Liver (tissue), 9 donors: ENCODE results near the gene PGC. TPM values are rescaled to one million over a fixed set of nuclear protein-coding genes. Genes with fewer than 3 reads are reported as not detected.

Source experiments
- DNase-seq: peaks from one replicate; pipeline ENCODE4 v3.0.0-alpha.2; 2017; ENCODE audit warnings: low spot score
- H3K27ac ChIP-seq, 2 donors: one replicate each; pipeline ENCODE4 v1.7.0; 2013; ENCODE audit warnings: inconsistent platforms in 2 of 2, low read length in 2 of 2, control low read depth in 1 of 2, low read depth in 1 of 2, mild to moderate bottlenecking in 1 of 2
- H3K27me3 ChIP-seq, 4 donors: one replicate each; pipeline versions ENCODE4 v1.6.1 to v1.7.0; 2013; ENCODE audit warnings: low read length in 3 of 4, inconsistent platforms in 1 of 4, mild to moderate bottlenecking in 1 of 4, moderate library complexity in 1 of 4; ENCODE audit not compliant: control insufficient read depth in 4 of 4, insufficient read depth in 4 of 4
- H3K36me3 ChIP-seq, 4 donors: one replicate each; pipeline versions ENCODE4 v1.6.1 to v1.7.0; 2013; ENCODE audit warnings: low read length in 3 of 4, mild to moderate bottlenecking in 3 of 4, low read depth in 1 of 4, moderate library complexity in 1 of 4; ENCODE audit not compliant: control insufficient read depth in 4 of 4, insufficient read depth in 3 of 4
- H3K4me1 ChIP-seq, 4 donors: one replicate each; pipeline versions ENCODE4 v1.6.1 to v1.7.0; 2013; ENCODE audit warnings: low read length in 3 of 4, mild to moderate bottlenecking in 3 of 4, moderate library complexity in 1 of 4; ENCODE audit not compliant: control insufficient read depth in 4 of 4, insufficient read depth in 4 of 4
- H3K4me3 ChIP-seq, 3 donors: one replicate each; pipeline versions ENCODE4 v1.6.1 to v1.7.0; 2013; ENCODE audit warnings: low read length in 3 of 3, control low read depth in 1 of 3, low read depth in 1 of 3, mild to moderate bottlenecking in 1 of 3
- H3K9ac ChIP-seq, 2 donors: one replicate each; pipeline ENCODE4 v1.7.0; 2013; ENCODE audit warnings: low read length in 2 of 2, mild to moderate bottlenecking in 2 of 2, moderate library complexity in 2 of 2, control low read depth in 1 of 2, low read depth in 1 of 2
- H3K9me3 ChIP-seq, 4 donors: one replicate each; pipeline versions ENCODE4 v1.6.1 to v1.7.0; 2013; ENCODE audit warnings: low read length in 3 of 4; ENCODE audit not compliant: control insufficient read depth in 4 of 4
- GABPA ChIP-seq, 2 donors: IDR thresholded peaks in 1 of 2; conservative IDR thresholded peaks in 1 of 2; 2 replicates each; pipeline ENCODE4 v1.6.1; 2016; ENCODE audit warnings: antibody characterized with exemption in 2 of 2, mild to moderate bottlenecking in 1 of 2, moderate library complexity in 1 of 2
- JUND ChIP-seq, 2 donors: IDR thresholded peaks; 2 replicates each; pipeline ENCODE4 v1.6.1; 2016; ENCODE audit warnings: antibody characterized with exemption in 2 of 2
- SP1 ChIP-seq: IDR thresholded peaks from 2 replicates; pipeline ENCODE4 v1.6.1; 2018; ENCODE audit warnings: antibody characterized with exemption, mild to moderate bottlenecking
- WGBS: extraction: QIAGEN DNeasy Blood & Tissue Kit; methylation state at CpG from one replicate; pipeline ENCODE4 v1.1.7; 2013; 5-methylcytosine and 5-hydroxymethylcytosine counted together
- polyA plus RNA-seq, 2 donors: library from polyadenylated mRNA; stranded (reverse) in 1 of 2; unstranded in 1 of 2; fragments of 200-250 nt in 1 of 2; fragments of >200 nt in 1 of 2; fragmentation: Nextera tagmentation in 1 of 2; extraction: Ambion mirVana in 1 of 2; gene quantifications; one replicate each; pipeline versions ENCODE4 v1.2.1 to v1.2.3, GENCODE V29; 2013 to 2015
- total RNA-seq, 2 donors: library from RNA; depleted of rRNA; stranded (reverse); fragments of >200 nt; gene quantifications; one replicate each; pipeline ENCODE4 v1.2.3, GENCODE V29; 2014
- TF ChIP-seq, protein P1 (sequence below): IDR thresholded peaks from 2 replicates; pipeline ENCODE4 v1.6.1; 2016; ENCODE audit warnings: antibody characterized with exemption
- TF ChIP-seq, protein P2 (sequence below): IDR thresholded peaks from 2 replicates; pipeline ENCODE4 v1.6.1; 2016; ENCODE audit warnings: antibody characterized with exemption, mild to moderate bottlenecking
- TF ChIP-seq, protein P3 (sequence below): IDR thresholded peaks from 2 replicates; pipeline ENCODE4 v1.6.1; 2016; ENCODE audit warnings: antibody characterized with exemption
- TF ChIP-seq, protein P4 (sequence below): fragments of 150-350 bp; IDR thresholded peaks from 2 replicates; pipeline ENCODE4 v1.5.1; 2017; ENCODE audit warnings: improper control_type of control experiment, low read depth, low read length; ENCODE audit not compliant: missing input control
- donor health status: healthy.
- donor health status: healthy.
- donor health status: healthy.
- donor health status: healthy.
- donor health status: healthy.

The PGC gene
- total and polyA plus RNA-seq, 4 donors: 0.05 to 0.18 TPM; not detected in 2

DNA sequence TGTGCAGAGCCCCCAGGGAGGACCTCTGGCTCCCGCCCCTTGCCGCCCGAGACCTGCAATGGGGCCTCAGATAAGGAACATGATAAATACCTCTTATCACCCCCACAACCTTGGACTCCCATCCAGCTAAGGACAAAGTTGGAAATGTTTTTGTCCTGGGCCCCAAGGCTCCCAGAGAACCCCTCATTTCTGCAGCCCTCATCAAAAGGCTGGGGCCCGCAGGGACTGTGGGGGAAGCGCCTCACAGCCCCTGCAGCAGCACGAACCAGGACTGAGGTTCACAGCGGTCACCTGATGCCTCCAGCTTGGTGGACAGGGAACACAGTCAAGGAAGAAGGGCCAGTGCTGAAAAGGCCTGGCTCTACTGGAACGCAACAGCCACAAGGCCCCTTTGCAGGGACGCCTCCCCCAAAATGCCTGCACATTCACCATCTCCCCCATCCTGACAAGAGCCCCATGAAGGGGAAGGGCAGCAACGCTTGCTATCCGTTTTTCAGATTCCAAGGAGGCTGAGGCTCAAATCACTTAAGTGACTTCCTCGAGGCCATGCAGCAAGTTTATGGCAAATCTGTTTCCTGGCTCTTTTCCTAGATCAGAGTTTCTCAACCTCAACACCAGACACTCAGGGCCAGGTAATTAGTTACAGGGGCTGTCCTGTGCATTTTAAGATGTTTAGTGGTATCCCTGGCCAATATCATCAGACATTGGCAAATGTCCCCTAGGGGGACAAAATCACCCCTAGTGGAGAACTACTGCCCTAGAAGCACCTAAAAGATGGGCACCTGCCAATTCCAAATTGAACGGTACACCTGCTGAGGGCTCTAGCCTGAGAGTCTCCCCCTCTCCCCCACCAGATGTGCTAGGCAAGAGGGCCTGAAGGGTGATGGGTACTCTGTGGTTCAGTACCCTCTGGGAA, 22.4 kb downstream of the PGC start:
- no peak overlapping the region for H3K9ac ChIP-seq
- H3K27me3 ChIP-seq: no peaks in the 10 kb centered on the region
- H3K36me3 ChIP-seq: no peaks in the 10 kb centered on the region
- WGBS: 90% methylated on average over 13 of the region's 13 CpGs
- TF ChIP-seq, protein P1, sequence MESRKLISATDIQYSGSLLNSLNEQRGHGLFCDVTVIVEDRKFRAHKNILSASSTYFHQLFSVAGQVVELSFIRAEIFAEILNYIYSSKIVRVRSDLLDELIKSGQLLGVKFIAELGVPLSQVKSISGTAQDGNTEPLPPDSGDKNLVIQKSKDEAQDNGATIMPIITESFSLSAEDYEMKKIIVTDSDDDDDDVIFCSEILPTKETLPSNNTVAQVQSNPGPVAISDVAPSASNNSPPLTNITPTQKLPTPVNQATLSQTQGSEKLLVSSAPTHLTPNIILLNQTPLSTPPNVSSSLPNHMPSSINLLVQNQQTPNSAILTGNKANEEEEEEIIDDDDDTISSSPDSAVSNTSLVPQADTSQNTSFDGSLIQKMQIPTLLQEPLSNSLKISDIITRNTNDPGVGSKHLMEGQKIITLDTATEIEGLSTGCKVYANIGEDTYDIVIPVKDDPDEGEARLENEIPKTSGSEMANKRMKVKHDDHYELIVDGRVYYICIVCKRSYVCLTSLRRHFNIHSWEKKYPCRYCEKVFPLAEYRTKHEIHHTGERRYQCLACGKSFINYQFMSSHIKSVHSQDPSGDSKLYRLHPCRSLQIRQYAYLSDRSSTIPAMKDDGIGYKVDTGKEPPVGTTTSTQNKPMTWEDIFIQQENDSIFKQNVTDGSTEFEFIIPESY: no peak
- TF ChIP-seq JUND (IDR thresholded peaks at IDR 0.05): no peak
- no peak for TF ChIP-seq SP1
- H3K9me3 ChIP-seq: no peaks in the 10 kb centered on the region
- peaks cover 0 to 4% (median under 1%) of the 10 kb centered on the region in 4 donors for H3K4me1 ChIP-seq
- peak overlapping the region in 1 of 2 donors; percentile 40 for H3K27ac ChIP-seq
- H3K4me3 ChIP-seq: no peak overlapping the region
- DNase-seq: no peak

DNA sequence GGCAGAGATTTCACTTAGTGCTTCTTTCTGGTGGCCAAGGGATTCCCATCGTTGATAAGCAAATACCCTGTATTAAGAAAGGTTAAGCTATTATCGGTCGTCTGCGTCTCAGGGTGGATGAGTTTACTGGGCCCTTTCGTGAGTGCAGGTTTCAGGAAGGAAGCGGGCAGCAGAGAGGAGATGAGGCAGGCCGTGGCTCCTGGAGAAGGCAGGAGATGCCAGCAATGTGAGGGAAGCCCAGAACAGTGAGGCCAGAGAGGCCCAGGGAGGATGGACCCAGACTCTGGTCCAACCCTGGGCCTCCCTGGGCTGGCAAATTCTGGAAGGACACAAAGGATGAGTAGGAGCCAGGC, 23.0 kb downstream of the PGC start:
- no peak overlapping the region for H3K4me3 ChIP-seq
- peaks cover 0 to 4% (median under 1%) of the 10 kb centered on the region in 4 donors for H3K4me1 ChIP-seq
- DNase-seq: no peak
- H3K27me3 ChIP-seq: no peaks in the 10 kb centered on the region
- TF ChIP-seq, protein P2, sequence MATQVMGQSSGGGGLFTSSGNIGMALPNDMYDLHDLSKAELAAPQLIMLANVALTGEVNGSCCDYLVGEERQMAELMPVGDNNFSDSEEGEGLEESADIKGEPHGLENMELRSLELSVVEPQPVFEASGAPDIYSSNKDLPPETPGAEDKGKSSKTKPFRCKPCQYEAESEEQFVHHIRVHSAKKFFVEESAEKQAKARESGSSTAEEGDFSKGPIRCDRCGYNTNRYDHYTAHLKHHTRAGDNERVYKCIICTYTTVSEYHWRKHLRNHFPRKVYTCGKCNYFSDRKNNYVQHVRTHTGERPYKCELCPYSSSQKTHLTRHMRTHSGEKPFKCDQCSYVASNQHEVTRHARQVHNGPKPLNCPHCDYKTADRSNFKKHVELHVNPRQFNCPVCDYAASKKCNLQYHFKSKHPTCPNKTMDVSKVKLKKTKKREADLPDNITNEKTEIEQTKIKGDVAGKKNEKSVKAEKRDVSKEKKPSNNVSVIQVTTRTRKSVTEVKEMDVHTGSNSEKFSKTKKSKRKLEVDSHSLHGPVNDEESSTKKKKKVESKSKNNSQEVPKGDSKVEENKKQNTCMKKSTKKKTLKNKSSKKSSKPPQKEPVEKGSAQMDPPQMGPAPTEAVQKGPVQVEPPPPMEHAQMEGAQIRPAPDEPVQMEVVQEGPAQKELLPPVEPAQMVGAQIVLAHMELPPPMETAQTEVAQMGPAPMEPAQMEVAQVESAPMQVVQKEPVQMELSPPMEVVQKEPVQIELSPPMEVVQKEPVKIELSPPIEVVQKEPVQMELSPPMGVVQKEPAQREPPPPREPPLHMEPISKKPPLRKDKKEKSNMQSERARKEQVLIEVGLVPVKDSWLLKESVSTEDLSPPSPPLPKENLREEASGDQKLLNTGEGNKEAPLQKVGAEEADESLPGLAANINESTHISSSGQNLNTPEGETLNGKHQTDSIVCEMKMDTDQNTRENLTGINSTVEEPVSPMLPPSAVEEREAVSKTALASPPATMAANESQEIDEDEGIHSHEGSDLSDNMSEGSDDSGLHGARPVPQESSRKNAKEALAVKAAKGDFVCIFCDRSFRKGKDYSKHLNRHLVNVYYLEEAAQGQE: no peak
- no peak for TF ChIP-seq JUND (IDR thresholded peaks at IDR 0.05)
- no peaks in the 10 kb centered on the region for H3K9me3 ChIP-seq
- peak overlapping the region; percentile 40 to 73 for H3K27ac ChIP-seq
- no peaks in the 10 kb centered on the region for H3K36me3 ChIP-seq
- WGBS: 84% methylated on average over 7 of the region's 7 CpGs
- no peak overlapping the region for H3K9ac ChIP-seq

- TF ChIP-seq, protein P3, sequence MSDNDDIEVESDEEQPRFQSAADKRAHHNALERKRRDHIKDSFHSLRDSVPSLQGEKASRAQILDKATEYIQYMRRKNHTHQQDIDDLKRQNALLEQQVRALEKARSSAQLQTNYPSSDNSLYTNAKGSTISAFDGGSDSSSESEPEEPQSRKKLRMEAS: no peak
- TF ChIP-seq, protein P4, sequence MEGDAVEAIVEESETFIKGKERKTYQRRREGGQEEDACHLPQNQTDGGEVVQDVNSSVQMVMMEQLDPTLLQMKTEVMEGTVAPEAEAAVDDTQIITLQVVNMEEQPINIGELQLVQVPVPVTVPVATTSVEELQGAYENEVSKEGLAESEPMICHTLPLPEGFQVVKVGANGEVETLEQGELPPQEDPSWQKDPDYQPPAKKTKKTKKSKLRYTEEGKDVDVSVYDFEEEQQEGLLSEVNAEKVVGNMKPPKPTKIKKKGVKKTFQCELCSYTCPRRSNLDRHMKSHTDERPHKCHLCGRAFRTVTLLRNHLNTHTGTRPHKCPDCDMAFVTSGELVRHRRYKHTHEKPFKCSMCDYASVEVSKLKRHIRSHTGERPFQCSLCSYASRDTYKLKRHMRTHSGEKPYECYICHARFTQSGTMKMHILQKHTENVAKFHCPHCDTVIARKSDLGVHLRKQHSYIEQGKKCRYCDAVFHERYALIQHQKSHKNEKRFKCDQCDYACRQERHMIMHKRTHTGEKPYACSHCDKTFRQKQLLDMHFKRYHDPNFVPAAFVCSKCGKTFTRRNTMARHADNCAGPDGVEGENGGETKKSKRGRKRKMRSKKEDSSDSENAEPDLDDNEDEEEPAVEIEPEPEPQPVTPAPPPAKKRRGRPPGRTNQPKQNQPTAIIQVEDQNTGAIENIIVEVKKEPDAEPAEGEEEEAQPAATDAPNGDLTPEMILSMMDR: no peak
- TF ChIP-seq GABPA (IDR thresholded peaks at IDR 0.05 in 1 of 2, conservative IDR thresholded peaks at IDR 0.05 in 1 of 2): peak in 1 of 2 donors; percentile 10
- WGBS: 81% methylated on average over 21 of the region's 21 CpGs
- Histone ChIP-seq H3K9me3 (no peaks in the 10 kb centered on the region), H3K4me1 (peaks cover 0 to 4% (median 0%) of the 10 kb centered on the region in 4 donors), H3K4me3 (no peak overlapping the region), H3K27ac (peak overlapping the region; percentile 40 to 73), H3K36me3 (no peaks in the 10 kb centered on the region), H3K9ac (no peak overlapping the region), H3K27me3 (no peaks in the 10 kb centered on the region)
- no peak for DNase-seq
Observed at GRCh38 chr6:41723530-41724227, 23.5 kb downstream of the PGC start.
